NCI-H1105 treated with DMSO at 0.1 percent for 48 hours (cell line): ENCODE measurements around the gene PLVAP.

ENCODE experiments used
- DNase-seq: peaks from one replicate; lab custom pipeline; 2025; lab: John Stamatoyannopoulos, UW

PLVAP gene

GRCh38 chr19:17357078-17357666 lies 20.0 kb downstream of the PLVAP start:
- no peak for DNase-seq

- DNase-seq: no peak
These were observed 23.8 kb downstream of the PLVAP start for GRCh38 chr19:17353386-17353785.

- DNase-seq: no peak
These were observed 24.4 kb downstream of the PLVAP start for GRCh38 chr19:17352608-17353280.

- no peak for DNase-seq
These were observed 25.2 kb downstream of the PLVAP start for GRCh38 chr19:17351815-17352435.

- no peak for DNase-seq
These were observed 28.4 kb downstream of the PLVAP start for GRCh38 chr19:17348700-17349099.

GRCh38 chr19:17347877-17348276 lies 29.3 kb downstream of the PLVAP start:
- DNase-seq: no peak

- DNase-seq: no peak
These were observed 29.8 kb downstream of the PLVAP start for GRCh38 chr19:17347361-17347760.

GRCh38 chr19:17346109-17346671 lies 31.0 kb downstream of the PLVAP start:
- DNase-seq: peak; percentile 64

- no peak for DNase-seq
These were observed 35.3 kb downstream of the PLVAP start for GRCh38 chr19:17341845-17342244.

- no peak for DNase-seq
These were observed 35.8 kb downstream of the PLVAP start for GRCh38 chr19:17341386-17341785.

GRCh38 chr19:17340871-17341357 lies 36.2 kb downstream of the PLVAP start:
- no peak for DNase-seq

GRCh38 chr19:17340302-17340870 lies 36.8 kb downstream of the PLVAP start:
- no peak for DNase-seq

- DNase-seq: no peak
These were observed 37.9 kb downstream of the PLVAP start for GRCh38 chr19:17339088-17339741.

- no peak for DNase-seq
These were observed 38.6 kb downstream of the PLVAP start for GRCh38 chr19:17338433-17339078.

GRCh38 chr19:17337675-17338432 lies 39.3 kb downstream of the PLVAP start:
- DNase-seq: no peak

- DNase-seq: peak; percentile 99
These were observed 40.1 kb downstream of the PLVAP start, which contains the start of gene GTPBP3 for GRCh38 chr19:17336872-17337674. GTPBP3 (plus strand) TSS chr19:17337553; CDS start chr19:17337612, 59 bp downstream.

- no peak for DNase-seq
These were observed 41.6 kb downstream of the PLVAP start for GRCh38 chr19:17335575-17335974.

GRCh38 chr19:17334414-17335409 lies 42.4 kb downstream of the PLVAP start, which contains the start of gene ANO8:
ANO8 (minus strand) TSS chr19:17334855; CDS start chr19:17334670, 185 bp downstream.
- DNase-seq: peak; percentile 91
